HepG2 (cell line): Measurements from ENCODE around the gene PEAK3. TPM values are rescaled to one million over a fixed set of nuclear protein-coding genes. Genes with fewer than 3 reads are reported as not detected.

ENCODE experiments used
- ELF3 ChIP-seq: IDR thresholded peaks from 2 replicates; pipeline ENCODE4 v1.6.1; 2016; ENCODE audit warnings: missing genetic modification reagents, missing compliant biosample characterization
- GATAD2A ChIP-seq: IDR thresholded peaks from 2 replicates; pipeline ENCODE4 v1.6.1; 2016
- HOXA3 ChIP-seq: sonication (generic); formaldehyde crosslinking; IDR thresholded peaks from 2 replicates; pipeline ENCODE4 v1.5.0; 2020; ENCODE audit warnings: missing genetic modification reagents
- IRF2 ChIP-seq: IDR thresholded peaks from 2 replicates; pipeline ENCODE4 v1.6.1; 2018; ENCODE audit warnings: missing genetic modification reagents, missing compliant biosample characterization
- KLF11 ChIP-seq: IDR thresholded peaks from 2 replicates; pipeline ENCODE4 v1.6.1; 2016; ENCODE audit warnings: missing compliant biosample characterization
- MATR3 ChIP-seq: sonication (generic); formaldehyde crosslinking; IDR thresholded peaks from 2 replicates; pipeline ENCODE4 v1.4.0; 2020; ENCODE audit warnings: missing genetic modification reagents
- POLR2AphosphoS2 ChIP-seq: IDR thresholded peaks from 2 replicates; pipeline ENCODE4 v1.6.1; 2011; ENCODE audit warnings: low read depth, low read length, improper control_type of control experiment
- POLR2G ChIP-seq: fragments of 200-400 bp; formaldehyde crosslinking; IDR thresholded peaks from 2 replicates; pipeline ENCODE4 v1.6.1; 2018; ENCODE audit warnings: mild to moderate bottlenecking, low read depth, low read length, moderate library complexity
- ZBTB38 ChIP-seq: sonication (generic); formaldehyde crosslinking; IDR thresholded peaks from 2 replicates; pipeline ENCODE4 v1.5.1; 2020; ENCODE audit warnings: mild to moderate bottlenecking, missing genetic modification reagents
- ZKSCAN1 ChIP-seq: fragments of 150-350 bp; IDR thresholded peaks from 2 replicates; pipeline ENCODE4 v1.6.1; 2014; ENCODE audit warnings: low read length
- ZNF101 ChIP-seq: sonication (generic); formaldehyde crosslinking; IDR thresholded peaks from 2 replicates; pipeline ENCODE4 v1.4.0; 2020; ENCODE audit warnings: mild to moderate bottlenecking, low read depth, missing genetic modification reagents, borderline replicate concordance
- ZNF350 ChIP-seq: sonication (generic); formaldehyde crosslinking; IDR thresholded peaks from 2 replicates; pipeline ENCODE4 v1.4.0; 2020; ENCODE audit warnings: mild to moderate bottlenecking, low read depth, missing genetic modification reagents, borderline replicate concordance
- ZNF484 ChIP-seq: sonication (generic); formaldehyde crosslinking; IDR thresholded peaks from 2 replicates; pipeline ENCODE4 v1.5.1; 2020; ENCODE audit warnings: mild to moderate bottlenecking, low read depth, missing genetic modification reagents, borderline replicate concordance
- ZNF510 ChIP-seq: sonication (generic); formaldehyde crosslinking; IDR thresholded peaks from 2 replicates; pipeline ENCODE4 v1.4.0; 2020; ENCODE audit warnings: low read depth, mild to moderate bottlenecking, missing genetic modification reagents
- ZNF547 ChIP-seq: sonication (generic); formaldehyde crosslinking; IDR thresholded peaks from 2 replicates; pipeline ENCODE4 v1.5.1; 2020; ENCODE audit warnings: mild to moderate bottlenecking, missing genetic modification reagents
- ZNF75D ChIP-seq: sonication (generic); formaldehyde crosslinking; IDR thresholded peaks from 2 replicates; pipeline ENCODE4 v1.8.1; 2023; ENCODE audit warnings: missing genetic modification reagents, mild to moderate bottlenecking, borderline replicate concordance
- ZSCAN20 ChIP-seq: sonication (generic); formaldehyde crosslinking; IDR thresholded peaks from 2 replicates; pipeline ENCODE4 v1.4.0; 2020; ENCODE audit warnings: missing genetic modification reagents, mild to moderate bottlenecking, borderline replicate concordance
- ZSCAN9 ChIP-seq: IDR thresholded peaks from 2 replicates; pipeline ENCODE4 v1.6.1; 2016; ENCODE audit warnings: borderline replicate concordance
- polyA plus RNA-seq, 8 experiments: library from polyadenylated mRNA; depleted of rRNA in 3 of 8; stranded (reverse) in 7 of 8; unstranded in 1 of 8; fragments of >200 nt; fragmentation: Illumina TruSeq in 4 of 8; extraction: Trizol in 4 of 8; gene quantifications; 2 replicates each; pipeline versions ENCODE4 v1.2.1 to v1.2.3, GENCODE V29; 2011 to 2016; ENCODE audit warnings: low read depth in 4 of 8, missing spikeins in 1 of 8, mixed read lengths in 1 of 8; ENCODE audit not compliant: insufficient read depth in 1 of 8
- total RNA-seq, 5 experiments: library from RNA; depleted of rRNA; stranded (reverse); fragments of >200 nt; fragmentation: Illumina TruSeq; extraction: Trizol; gene quantifications; 2 replicates each; pipeline ENCODE4 v1.2.3, GENCODE V29; 2016; ENCODE audit warnings: low read depth in 1 of 5
- TF ChIP-seq, protein P1 (sequence below): sonication (generic); formaldehyde crosslinking; IDR thresholded peaks from 2 replicates; pipeline ENCODE4 v1.8.0; 2022; ENCODE audit warnings: missing genetic modification reagents, mild to moderate bottlenecking, inconsistent platforms, borderline replicate concordance
- TF ChIP-seq, protein P2 (sequence below): sonication (generic); formaldehyde crosslinking; IDR thresholded peaks from 2 replicates; pipeline ENCODE4 v1.4.0; 2020; ENCODE audit warnings: missing genetic modification reagents, borderline replicate concordance
- TF ChIP-seq, protein P3 (sequence below): sonication (generic); formaldehyde crosslinking; IDR thresholded peaks from 2 replicates; pipeline ENCODE4 v1.4.0; 2020; ENCODE audit warnings: missing genetic modification reagents

The PEAK3 gene
- total and polyA plus RNA-seq, 2 of the 13 experiments (the other 11 are each of a cell fraction or from before 2014, with no cell fraction given) = not detected

DNA sequence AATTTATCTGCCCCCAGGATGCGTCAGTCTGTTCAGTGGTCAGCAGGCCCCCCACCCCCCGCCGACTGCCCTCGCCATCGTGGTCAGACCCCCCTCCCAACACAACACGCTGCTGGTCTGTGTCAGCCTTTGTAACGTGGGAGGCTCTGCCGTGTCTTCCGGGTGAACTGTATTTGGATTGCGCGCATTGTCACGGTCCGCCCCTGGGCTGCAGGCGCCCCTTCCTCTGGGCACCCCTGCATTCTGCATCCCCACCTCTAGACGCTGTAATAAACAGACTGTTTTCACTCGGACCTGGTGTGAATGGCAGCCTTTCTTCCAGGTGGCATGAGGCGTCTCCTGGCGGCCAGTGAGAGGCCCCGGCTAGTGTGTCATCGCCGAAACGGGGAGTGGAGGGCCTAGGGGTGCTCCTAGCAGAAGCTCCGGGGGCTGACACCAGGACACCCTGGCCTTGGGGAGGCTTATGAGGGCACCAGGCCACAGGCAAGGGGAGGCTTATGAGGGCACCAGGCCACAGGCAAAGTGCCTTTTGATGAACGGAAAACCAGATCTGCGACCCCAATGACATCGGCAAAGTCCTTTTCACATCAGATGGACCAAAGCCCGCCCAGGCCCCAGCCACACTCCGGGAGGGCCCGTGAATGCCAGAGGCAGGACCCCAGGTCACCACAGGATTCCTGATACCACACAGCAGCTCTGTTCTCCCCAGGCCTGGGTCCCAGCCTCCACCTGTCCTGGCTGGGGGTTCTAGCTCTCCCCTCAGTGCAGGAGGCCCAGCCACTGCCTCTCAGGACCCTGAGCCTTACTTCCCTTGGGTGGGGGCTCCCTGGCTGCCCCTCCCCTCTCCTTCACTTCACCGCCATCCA is 49.5 kb downstream of the PEAK3 start (continued):
- TF ChIP-seq ZNF75D (CRISPR knock-in tag) (no peak), HOXA3 (peak; percentile 34; the same call in 1 of the 2 replicates), ZSCAN9 (CRISPR knock-in tag) (no peak), ZNF101 (CRISPR knock-in tag) (no peak), ZNF510 (CRISPR knock-in tag) (no peak), ZKSCAN1 (no peak), ZSCAN20 (CRISPR knock-in tag) (no peak), MATR3 (CRISPR knock-in tag) (no peak), POLR2G (peak; percentile 51; the same call in 1 of the 2 replicates), ZNF547 (CRISPR knock-in tag) (no peak), IRF2 (CRISPR knock-in tag) (no peak), ZBTB38 (peak; percentile 81), KLF11 (CRISPR knock-in tag) (no peak), ELF3 (CRISPR knock-in tag) (no peak), POLR2AphosphoS2 (0 out of 2 replicates have a peak, but pooled peaks have one; percentile 6), GATAD2A (CRISPR knock-in tag) (no peak), ZNF350 (no peak), ZNF484 (CRISPR knock-in tag) (no peak)
- TF ChIP-seq, protein P1, sequence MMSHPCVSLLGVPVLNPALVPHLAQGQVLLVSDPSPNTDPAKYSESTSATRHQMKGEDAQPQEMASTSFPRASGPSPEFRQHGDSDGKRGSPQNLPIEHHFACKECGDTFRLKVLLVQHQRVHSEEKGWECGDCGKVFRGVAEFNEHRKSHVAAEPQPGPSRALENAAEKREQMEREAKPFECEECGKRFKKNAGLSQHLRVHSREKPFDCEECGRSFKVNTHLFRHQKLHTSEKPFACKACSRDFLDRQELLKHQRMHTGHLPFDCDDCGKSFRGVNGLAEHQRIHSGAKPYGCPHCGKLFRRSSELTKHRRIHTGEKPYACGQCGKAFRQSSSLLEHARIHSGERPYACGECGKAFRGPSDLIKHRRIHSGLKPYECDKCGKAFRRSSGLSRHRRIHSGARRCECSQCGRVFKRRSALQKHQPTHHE = no peak
- TF ChIP-seq, protein P2, sequence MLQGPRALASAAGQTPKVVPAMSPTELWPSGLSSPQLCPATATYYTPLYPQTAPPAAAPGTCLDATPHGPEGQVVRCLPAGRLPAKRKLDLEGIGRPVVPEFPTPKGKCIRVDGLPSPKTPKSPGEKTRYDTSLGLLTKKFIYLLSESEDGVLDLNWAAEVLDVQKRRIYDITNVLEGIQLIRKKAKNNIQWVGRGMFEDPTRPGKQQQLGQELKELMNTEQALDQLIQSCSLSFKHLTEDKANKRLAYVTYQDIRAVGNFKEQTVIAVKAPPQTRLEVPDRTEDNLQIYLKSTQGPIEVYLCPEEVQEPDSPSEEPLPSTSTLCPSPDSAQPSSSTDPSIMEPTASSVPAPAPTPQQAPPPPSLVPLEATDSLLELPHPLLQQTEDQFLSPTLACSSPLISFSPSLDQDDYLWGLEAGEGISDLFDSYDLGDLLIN = no peak
- TF ChIP-seq, protein P3, sequence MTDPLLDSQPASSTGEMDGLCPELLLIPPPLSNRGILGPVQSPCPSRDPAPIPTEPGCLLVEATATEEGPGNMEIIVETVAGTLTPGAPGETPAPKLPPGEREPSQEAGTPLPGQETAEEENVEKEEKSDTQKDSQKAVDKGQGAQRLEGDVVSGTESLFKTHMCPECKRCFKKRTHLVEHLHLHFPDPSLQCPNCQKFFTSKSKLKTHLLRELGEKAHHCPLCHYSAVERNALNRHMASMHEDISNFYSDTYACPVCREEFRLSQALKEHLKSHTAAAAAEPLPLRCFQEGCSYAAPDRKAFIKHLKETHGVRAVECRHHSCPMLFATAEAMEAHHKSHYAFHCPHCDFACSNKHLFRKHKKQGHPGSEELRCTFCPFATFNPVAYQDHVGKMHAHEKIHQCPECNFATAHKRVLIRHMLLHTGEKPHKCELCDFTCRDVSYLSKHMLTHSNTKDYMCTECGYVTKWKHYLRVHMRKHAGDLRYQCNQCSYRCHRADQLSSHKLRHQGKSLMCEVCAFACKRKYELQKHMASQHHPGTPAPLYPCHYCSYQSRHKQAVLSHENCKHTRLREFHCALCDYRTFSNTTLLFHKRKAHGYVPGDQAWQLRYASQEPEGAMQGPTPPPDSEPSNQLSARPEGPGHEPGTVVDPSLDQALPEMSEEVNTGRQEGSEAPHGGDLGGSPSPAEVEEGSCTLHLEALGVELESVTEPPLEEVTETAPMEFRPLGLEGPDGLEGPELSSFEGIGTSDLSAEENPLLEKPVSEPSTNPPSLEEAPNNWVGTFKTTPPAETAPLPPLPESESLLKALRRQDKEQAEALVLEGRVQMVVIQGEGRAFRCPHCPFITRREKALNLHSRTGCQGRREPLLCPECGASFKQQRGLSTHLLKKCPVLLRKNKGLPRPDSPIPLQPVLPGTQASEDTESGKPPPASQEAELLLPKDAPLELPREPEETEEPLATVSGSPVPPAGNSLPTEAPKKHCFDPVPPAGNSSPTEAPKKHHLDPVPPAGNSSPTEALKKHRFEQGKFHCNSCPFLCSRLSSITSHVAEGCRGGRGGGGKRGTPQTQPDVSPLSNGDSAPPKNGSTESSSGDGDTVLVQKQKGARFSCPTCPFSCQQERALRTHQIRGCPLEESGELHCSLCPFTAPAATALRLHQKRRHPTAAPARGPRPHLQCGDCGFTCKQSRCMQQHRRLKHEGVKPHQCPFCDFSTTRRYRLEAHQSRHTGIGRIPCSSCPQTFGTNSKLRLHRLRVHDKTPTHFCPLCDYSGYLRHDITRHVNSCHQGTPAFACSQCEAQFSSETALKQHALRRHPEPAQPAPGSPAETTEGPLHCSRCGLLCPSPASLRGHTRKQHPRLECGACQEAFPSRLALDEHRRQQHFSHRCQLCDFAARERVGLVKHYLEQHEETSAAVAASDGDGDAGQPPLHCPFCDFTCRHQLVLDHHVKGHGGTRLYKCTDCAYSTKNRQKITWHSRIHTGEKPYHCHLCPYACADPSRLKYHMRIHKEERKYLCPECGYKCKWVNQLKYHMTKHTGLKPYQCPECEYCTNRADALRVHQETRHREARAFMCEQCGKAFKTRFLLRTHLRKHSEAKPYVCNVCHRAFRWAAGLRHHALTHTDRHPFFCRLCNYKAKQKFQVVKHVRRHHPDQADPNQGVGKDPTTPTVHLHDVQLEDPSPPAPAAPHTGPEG = no peak
